ENCODE results near the gene ZNF593. TPM values are rescaled to one million over a fixed set of nuclear protein-coding genes. Genes with fewer than 3 reads are reported as not detected.

The ZNF593 gene
- total RNA-seq, 1 donor from 2014 or later = 18.7 TPM

DNA sequence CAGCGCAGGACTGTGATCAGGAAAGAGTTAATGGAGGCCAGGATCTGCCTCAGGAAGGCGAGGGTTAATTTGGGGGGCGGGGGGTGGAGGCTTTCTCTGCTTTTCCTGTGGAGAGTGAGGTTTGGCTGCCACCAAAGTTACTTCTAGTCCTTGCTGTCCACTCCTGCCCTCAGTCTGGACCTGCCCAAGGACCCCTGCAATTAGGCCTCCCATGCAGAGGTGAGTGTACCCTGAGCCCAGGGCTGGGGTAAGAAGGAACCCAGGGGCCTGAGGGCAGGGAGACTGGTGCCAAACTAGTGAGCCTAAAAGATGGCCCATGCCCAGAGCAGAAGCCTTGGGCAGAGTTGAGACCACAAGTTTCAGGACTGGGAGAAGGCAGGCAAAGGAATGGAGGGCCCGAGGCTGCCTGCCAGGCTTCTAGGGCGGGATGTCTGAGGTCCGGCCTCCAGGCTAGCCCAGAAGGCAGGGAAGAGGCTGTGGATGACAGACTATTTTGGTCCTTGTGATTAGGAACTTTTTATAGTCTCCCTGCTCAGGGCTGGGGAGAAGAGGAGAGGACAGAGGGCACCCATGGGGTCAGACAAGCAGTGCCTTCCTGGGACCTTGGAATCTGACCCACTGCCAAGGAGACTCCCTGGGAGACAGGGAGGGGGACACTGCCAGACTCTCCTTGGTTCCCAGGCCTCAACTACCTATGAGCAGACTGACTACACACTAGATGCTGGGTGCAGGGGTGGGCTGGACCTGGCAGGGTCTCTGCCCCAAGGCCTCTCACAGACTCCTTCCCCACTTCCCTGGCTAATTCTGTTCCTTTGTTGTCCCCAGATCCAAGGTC, 10.6 kb upstream of the ZNF593 start, which contains the start of gene FAM110D:
FAM110D (plus strand) TSS at position 172 of the 835 bp plus-strand sequence. CDS start 2,213 bp downstream, outside the sequence.
- DNase-seq (ENCODE audit: extremely low spot score in 2 of 2) = no peak
- Histone ChIP-seq H3K4me3 (peak within 1 kb of the TSS; percentile 19 to 41), H3K9me3 (no peaks in the 10 kb centered on the region), H3K27me3 (peaks cover 7% of the 10 kb centered on the region), H3K4me1 (peaks cover 14% of the 10 kb centered on the region), H3K27ac (peak within 1 kb of the TSS; percentile 34), H3K36me3 (no peaks in the 10 kb centered on the region)
- intact Hi-C loops (cut with DNase I) = no loop called here
- no peak for TF ChIP-seq POLR2AphosphoS5 (IDR thresholded peaks at IDR 0.05; ENCODE audit: insufficient read depth in 1 of 2, low read depth in 1 of 2)

GRCh38 chr1:26159743-26160039, 10.0 kb upstream of the ZNF593 start:
- Histone ChIP-seq H3K4me1 (peaks cover 14% of the 10 kb centered on the region), H3K27ac (peak overlapping the region; percentile 34), H3K27me3 (peaks cover 7% of the 10 kb centered on the region), H3K4me3 (peak overlapping the region; percentile 19 to 41), H3K36me3 (no peaks in the 10 kb centered on the region), H3K9me3 (no peaks in the 10 kb centered on the region)
- DNase-seq (ENCODE audit: extremely low spot score in 2 of 2) = no peak
- TF ChIP-seq POLR2AphosphoS5 (IDR thresholded peaks at IDR 0.05; ENCODE audit: insufficient read depth in 1 of 2, low read depth in 1 of 2) (no peak), CTCF (IDR thresholded peaks at IDR 0.05) (no peak), POLR2A (IDR thresholded peaks at IDR 0.05) (no peak)
- intact Hi-C loops (cut with DNase I) = loop anchor here (5.0 to 10.0 kb wide), 2 partner anchors 47 to 125 kb away; partner anchors contain the start of gene PDIK1L

DNA sequence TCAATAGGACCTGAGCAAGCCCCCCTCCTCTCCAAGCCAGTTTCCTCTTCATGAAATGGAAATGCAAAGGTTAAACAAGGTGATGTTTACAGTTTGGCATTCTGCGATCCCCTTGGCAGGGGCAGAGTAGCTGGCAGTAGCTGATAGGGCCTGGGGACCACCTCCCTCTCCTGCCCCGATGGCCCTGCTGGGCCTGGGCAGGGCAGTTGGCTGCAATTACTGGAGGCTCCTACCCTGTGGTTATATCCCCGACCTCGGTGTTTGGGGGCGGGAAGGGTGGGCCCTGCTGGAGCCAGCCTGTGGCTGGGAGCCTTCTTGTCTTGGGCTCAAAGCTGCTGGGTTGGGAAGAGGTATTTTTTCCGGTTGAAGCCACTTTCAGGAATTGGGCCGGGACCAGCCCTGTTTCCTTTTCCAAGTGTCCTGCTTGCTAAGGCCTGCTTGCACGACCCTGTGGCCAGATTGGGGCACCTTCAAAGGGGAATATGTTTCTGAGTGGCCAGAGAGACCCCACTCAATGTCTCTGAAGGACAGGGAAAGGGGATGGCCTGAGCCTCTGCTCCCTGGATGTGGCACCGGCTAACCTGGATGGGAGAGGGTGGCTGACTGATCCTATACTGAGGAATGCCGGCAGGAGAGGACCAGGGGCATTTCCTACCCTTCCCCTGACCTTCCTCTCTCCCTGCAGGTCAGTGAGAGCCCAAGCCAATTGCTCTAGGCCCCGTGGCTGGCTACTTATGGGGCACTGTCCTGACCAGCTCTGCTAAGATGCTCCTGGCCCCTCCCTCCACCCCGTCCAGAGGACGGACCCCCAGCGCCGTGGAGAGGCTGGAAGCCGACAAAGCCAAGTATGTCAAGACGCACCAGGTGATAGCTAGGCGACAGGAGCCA, 8.9 kb upstream of the ZNF593 start:
- Histone ChIP-seq H3K4me3 (peak overlapping the region; percentile 41 to 50), H3K4me1 (peaks cover 14% of the 10 kb centered on the region), H3K36me3 (no peaks in the 10 kb centered on the region), H3K27me3 (peaks cover 7% of the 10 kb centered on the region), H3K27ac (peak overlapping the region; percentile 10), H3K9me3 (no peaks in the 10 kb centered on the region)
- TF ChIP-seq CTCF (IDR thresholded peaks at IDR 0.05) (no peak), POLR2A (IDR thresholded peaks at IDR 0.05) (no peak), POLR2AphosphoS5 (IDR thresholded peaks at IDR 0.05; ENCODE audit: insufficient read depth in 1 of 2, low read depth in 1 of 2) (no peak)
- intact Hi-C loops (cut with DNase I) = loop anchor here (5.0 to 10.0 kb wide), 2 partner anchors 48 to 126 kb away; partner anchors contain the start of gene PDIK1L
- no peak for DNase-seq (ENCODE audit: extremely low spot score in 2 of 2)

GRCh38 chr1:26161415-26162219, 8.1 kb upstream of the ZNF593 start:
- H3K9me3 ChIP-seq = no peaks in the 10 kb centered on the region
- H3K36me3 ChIP-seq = no peaks in the 10 kb centered on the region
- no peak for TF ChIP-seq CTCF (IDR thresholded peaks at IDR 0.05)
- TF ChIP-seq POLR2AphosphoS5 (IDR thresholded peaks at IDR 0.05; ENCODE audit: insufficient read depth in 1 of 2, low read depth in 1 of 2) = peak in 1 of 2 donors; percentile 22
- TF ChIP-seq POLR2A (IDR thresholded peaks at IDR 0.05) = no peak
- peaks cover 4% of the 10 kb centered on the region for H3K27me3 ChIP-seq
- H3K27ac ChIP-seq = peak overlapping the region; percentile 10
- intact Hi-C loops (cut with DNase I) = loop anchor here (5.0 to 10.0 kb wide), 2 partner anchors 49 to 127 kb away; partner anchors contain the start of gene PDIK1L
- peaks cover 14% of the 10 kb centered on the region for H3K4me1 ChIP-seq
- H3K4me3 ChIP-seq = peak overlapping the region; percentile 41 to 50
- no peak for DNase-seq (ENCODE audit: extremely low spot score in 2 of 2)

Data from vagina (tissue), 2 donors.